GM18861 (cell line): Measurements from ENCODE around the gene CFAP54.

Experiments used
- ATAC-seq: cut with Tn5 transposase; IDR thresholded peaks from one replicate; pipeline ENCODE4 v1.9.1; 2021; ENCODE audit not compliant: unreplicated experiment

The CFAP54 gene

GRCh38 chr12:96814200-96814599 is 324.8 kb downstream of the CFAP54 start:
- no peak for ATAC-seq

GRCh38 chr12:96821592-96821991 is 332.2 kb downstream of the CFAP54 start:
- no peak for ATAC-seq

- ATAC-seq = no peak
These were observed 333.3 kb downstream of the CFAP54 start for GRCh38 chr12:96822641-96823040.

GRCh38 chr12:96824074-96824837 is 334.9 kb downstream of the CFAP54 start:
- no peak for ATAC-seq

- no peak for ATAC-seq
These were observed 335.5 kb downstream of the CFAP54 start for GRCh38 chr12:96824838-96825236.

GRCh38 chr12:96828169-96828789 is 338.9 kb downstream of the CFAP54 start:
- ATAC-seq = no peak

- ATAC-seq = no peak
These were observed 340.0 kb downstream of the CFAP54 start for GRCh38 chr12:96829354-96829753.

- no peak for ATAC-seq
These were observed 342.0 kb downstream of the CFAP54 start for GRCh38 chr12:96831346-96831745.

- no peak for ATAC-seq
These were observed 356.9 kb downstream of the CFAP54 start for GRCh38 chr12:96846293-96846692.

- no peak for ATAC-seq
These were observed 361.3 kb downstream of the CFAP54 start for GRCh38 chr12:96850676-96851075.

- no peak for ATAC-seq
These were observed 368.8 kb downstream of the CFAP54 start for GRCh38 chr12:96858162-96858561.

GRCh38 chr12:96861656-96862055 is 372.3 kb downstream of the CFAP54 start:
- ATAC-seq = no peak

GRCh38 chr12:96862326-96862725 is 372.9 kb downstream of the CFAP54 start:
- no peak for ATAC-seq

GRCh38 chr12:96864335-96864734 is 375.0 kb downstream of the CFAP54 start:
- no peak for ATAC-seq

- ATAC-seq = no peak
These were observed 377.6 kb downstream of the CFAP54 start for GRCh38 chr12:96866801-96867590.

GRCh38 chr12:96870946-96871345 is 381.6 kb downstream of the CFAP54 start:
- no peak for ATAC-seq

GRCh38 chr12:96872961-96873360 is 383.6 kb downstream of the CFAP54 start:
- no peak for ATAC-seq

- ATAC-seq = no peak
These were observed 384.8 kb downstream of the CFAP54 start for GRCh38 chr12:96874211-96874610.

GRCh38 chr12:96876966-96877365 is 387.6 kb downstream of the CFAP54 start:
- ATAC-seq = no peak

GRCh38 chr12:96878704-96879103 is 389.3 kb downstream of the CFAP54 start:
- ATAC-seq = no peak

GRCh38 chr12:96879301-96879700 is 389.9 kb downstream of the CFAP54 start:
- no peak for ATAC-seq

GRCh38 chr12:96880220-96880619 is 390.8 kb downstream of the CFAP54 start:
- ATAC-seq = no peak
